ENCODE results near the gene ANKH.
"Not testable (repeated sequence)": the region's sequence is repeated elsewhere in the genome, so short reads cannot be mapped to it uniquely, and the experiment has no call there.

The ANKH gene

DNA sequence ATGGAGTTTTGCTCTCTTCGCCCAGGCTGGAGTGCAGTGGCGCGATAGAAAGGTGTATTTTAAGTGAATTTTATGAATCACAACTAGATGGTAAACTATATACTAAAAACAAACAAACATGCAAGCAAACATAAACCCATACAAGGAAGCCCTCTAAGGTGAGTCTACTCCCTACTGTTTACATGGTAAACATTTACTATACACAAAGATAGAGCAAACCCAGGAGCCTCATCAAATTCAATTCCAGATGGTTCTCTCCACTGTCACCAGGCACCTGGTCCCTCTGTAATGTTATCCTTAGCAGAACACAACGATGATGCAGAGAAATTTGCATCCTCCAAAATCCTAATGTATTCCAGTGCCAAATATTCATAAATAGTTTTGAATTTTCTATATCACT is 17.9 kb downstream of the ANKH start:
- DNase-seq, result no peak

DNA sequence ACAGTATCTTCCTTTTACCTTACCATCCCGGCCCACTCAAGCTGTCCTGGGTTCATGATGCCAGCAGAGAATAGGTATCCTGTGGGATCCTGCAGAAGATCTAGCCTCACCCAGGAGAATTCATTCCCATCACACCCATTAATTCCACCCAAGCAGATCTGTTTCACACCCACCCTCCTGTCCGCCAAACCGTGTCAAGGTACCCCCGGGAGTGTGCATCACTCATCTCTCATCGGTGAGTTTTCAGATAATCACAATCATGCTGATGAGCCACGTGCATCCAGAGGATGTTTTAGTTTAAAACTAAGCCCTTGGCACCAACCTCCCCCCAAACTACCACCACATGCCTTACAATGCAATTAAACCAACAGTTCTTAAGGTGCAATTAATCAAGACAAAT is 18.8 kb downstream of the ANKH start:
- DNase-seq, result no peak

DNA sequence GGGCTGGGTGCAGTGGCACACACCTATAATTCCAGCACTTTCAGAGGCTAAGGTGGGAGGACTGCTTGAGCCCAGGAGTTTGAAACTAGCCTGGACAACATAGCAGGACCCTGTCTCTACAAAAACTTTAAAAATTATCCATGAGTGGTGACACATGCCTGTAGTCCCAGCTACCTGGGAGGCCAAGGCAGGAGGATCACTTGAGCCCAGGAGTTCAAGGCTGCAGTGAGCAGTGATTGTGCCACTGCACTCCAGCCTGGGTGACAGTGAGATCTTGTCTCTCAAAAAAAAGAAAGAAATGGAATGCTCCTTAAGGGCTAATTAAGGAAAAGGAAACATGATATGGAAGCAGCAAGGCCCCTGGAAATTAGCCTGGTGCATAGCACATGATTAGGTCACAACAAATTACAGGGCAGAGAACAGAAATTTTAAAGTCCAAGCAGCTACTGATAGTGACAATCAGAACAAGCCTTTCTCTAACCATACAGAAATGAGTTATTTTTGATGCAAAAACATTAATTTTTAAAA is 19.5 kb downstream of the ANKH start:
- DNase-seq, result no peak

DNA sequence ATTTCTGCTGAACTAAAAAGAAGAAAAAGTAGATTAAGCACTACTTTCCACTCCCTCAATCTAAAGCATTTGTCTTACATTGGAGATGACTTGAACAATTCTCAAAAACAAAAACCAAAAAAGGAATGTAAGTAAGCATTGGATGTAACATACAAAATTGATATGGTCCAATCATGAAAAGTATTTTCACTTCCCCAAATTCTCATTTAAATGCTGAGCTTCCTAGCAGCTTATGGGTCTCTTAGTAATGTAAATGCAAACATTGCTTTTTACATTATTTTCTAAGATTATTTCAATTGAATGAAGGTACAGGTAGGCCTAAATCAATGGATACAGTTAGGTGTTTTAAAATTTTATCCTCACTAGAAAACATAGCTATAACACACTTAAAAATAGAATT is 20.0 kb downstream of the ANKH start:
- DNase-seq, result no peak

DNA sequence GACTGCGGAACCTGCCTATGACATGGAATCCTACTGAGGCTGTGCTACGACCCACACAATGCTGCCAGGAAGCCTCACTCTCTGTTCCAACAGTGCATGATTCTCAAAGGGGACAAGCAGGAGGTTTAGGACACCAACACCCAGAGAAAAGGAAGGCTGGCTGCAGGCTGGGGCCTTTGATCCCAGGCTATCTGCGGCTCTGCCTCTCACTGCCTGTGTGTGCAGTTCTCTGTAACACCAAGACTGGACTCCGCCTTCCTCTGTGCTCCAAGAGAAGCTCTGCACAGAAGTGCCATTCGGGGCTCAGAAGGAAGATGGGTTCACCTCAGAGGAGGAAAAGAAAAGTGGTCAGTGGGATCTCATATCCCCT is 20.5 kb downstream of the ANKH start:
- DNase-seq, result no peak

DNA sequence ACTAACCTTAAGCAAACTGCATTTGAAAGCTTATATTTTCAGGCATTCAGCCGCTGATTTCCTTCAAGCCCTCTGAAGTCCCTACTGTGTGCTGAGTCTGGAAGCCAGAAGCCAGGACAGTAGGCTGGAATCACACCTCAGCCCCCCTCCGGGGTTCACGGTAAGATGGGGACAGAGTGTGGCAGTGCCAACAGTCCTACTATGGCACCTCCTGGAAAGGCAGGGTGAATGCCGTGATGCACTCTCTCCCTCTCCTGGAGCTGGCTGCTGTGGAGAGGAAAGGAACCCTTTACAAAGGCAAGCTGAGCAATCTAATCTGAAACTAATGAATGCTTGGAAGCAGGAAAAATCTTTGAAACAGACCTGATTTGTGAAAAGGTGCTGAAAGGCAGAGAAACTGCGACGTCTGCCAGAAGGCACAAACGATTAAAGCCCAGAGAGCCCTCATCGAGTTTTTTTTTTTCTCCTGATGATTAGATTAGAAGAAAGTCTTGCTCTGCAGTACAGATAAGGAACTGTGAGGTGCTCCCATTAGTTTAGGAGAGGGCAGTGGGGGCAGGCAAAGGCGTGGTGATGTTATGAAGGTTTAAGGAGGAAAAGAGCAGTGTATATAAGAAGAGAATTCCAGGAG is 21.0 kb downstream of the ANKH start:
- no peak for DNase-seq

DNA sequence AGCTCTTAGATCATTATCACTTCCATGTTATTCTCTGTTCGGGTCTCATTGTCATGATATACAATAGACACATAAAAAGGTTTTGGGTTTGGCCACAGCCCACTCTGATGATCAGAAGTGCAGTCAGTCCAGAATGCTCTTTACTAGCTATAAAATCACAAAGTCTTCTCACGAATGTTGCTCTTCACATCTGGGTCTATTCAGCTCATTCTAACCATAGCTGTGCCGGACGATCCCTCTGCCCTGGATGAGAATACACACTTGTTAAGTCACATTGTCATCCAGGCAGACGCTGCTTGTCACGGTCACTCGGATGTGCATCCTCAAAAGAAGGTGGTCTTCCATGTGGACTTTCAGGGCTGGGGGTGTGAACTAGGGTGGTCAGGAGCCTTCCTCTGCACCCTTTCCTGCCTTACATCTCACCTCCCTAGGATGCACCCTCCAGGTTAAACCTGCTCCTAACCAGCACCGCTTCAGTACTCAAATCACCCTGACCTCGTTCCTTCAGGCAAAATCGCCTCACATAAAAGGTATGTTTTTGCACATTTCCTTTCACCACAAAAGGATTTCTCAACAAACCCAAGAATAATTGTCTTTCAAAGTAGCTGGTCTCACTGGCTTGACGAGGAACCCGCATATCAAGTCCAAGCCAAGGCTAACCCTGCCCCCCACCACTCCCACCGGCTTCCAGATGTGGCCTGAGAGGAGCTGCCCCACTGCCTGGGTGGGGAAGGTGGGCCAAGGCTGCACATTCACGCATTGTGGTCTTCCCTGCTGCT is 21.9 kb downstream of the ANKH start:
- DNase-seq, result no peak

DNA sequence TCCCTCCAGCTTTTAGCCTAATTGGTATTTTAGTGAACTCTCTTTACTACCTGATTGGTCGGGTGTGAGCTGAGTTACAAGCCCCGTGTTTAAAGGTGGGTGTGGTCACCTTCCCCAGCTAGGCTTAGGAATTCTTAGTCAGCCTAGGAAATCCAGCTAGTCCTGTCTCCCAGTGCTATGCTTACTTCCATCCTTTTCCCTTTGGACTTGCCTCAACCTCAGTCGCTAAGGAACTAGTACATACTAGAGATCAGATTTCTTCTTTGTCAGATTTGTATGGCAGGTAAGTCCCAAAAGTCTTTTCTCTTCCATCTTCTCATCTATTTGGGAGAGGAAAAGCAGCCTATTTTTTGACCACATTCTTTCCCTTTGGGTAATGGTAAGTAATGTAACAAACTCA is 22.6 kb downstream of the ANKH start:
- not testable (repeated sequence) for DNase-seq

DNA sequence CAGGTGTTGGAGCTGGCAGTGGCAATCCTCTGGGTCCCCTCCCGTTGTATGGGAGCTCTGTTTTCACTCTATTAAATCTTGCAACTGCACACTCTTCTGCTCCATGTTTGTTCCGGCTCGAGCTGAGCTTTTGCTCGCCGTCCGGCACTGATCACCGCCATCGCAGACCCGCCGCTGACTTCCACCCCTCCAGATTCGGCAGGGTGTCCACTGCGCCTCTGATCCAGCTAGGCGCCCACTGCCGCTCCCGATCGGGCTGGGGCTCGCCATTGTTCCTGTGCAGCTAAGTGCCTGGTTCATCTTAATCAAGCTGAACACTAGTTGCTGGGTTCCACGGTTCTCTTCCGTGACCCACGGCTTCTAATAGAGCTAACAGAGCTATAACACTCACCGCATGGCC is 23.2 kb downstream of the ANKH start:
- DNase-seq, result no peak

DNA sequence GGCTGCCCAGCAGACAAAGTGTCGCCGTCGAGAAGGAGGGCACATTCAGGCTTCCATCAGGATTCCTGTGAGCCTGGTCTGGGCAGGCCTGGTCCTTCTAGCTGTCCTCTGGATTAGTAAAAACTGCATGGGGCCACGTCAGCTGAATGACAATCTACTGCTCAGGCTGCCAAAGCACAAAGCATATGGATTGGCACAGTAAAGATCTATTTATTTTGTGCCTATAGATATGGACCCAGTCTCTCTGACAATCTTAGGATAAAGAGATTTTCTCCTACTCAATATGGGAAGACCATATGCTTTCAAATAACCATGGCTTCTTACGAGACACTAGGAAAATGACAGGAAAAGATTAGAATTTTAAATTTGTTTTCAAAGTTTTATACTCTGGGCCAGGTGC is 24.1 kb downstream of the ANKH start:
- DNase-seq, result no peak

DNA sequence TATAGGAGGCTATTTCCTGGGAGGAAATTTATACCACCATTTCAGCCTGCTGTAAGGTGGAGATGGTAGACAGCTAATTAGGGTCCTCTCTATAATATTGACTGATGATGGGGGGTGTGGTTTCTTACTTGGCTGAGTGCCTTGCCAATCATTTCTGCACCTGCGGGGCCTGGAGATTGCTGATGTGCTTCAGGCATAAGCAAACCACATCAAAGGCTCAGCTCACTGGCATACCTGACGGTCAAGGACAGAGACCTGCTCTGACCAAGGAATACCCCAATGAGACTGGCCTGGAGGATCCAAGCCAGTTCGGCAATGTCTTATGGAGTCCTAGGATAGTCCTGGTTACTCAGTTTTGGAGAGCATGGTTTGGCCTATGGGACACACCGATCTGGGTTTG is 29.5 kb downstream of the ANKH start:
- DNase-seq, result no peak

DNA sequence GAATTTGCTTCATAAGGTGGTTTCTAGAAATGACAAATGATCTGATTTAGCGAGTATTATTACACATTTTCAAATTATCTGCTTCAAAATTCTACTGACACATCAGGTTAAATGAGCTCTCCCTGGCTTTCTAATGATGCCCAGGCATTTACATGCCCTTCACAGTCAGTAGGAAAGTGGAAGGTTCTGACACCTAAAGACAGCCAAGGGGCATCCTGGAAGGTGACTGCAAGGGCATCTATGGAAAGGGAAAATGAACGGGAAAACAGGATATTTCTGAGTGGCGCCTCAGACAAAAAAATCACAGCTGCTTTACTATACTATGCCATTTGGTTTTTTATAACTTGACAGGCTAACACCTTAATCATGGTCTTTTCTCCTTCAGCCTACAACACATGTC is 31.0 kb downstream of the ANKH start:
- DNase-seq, result no peak

DNA sequence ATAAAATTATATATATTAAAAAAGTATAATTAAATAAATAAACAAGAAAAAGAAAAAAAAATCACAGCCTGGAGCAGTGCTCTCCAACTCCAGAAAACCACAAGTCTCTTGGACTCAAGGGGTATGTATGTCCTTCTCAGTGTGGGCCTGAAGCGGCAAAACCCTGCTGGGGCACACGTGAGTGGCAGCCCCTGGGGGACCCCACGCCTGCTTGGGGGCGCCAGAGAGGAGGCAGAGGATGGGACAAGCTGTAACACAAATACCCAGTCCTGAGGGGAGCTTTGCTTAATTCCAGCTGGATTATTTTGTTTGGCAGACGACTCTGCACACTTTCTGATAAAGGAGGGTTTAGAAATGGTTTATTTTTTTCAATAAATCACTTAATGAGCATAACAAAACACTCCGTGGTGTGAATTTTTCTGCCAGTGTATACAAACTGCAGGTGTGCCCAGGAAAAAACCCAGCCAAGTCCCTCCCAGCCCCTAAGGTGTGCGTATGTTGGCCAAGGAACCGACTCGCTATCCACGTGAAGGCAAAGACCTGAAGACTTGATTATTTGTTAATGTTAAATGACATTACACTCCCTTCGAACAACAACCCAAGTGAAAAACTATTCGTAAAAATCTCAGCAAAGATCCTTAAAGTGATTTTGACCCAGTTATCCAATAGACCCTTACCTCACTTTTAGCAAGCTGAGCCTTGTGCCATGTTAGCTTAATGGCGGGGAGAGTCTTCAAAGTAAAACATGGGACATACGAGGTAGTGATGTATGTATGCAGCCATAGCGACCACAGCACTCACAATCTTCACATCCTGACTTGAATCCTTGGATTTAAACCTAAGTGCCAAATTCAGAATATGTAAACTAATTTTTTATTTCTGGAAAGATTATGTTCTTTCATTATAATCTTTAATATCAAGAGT is 32.9 kb downstream of the ANKH start:
- DNase-seq, result no peak

DNA sequence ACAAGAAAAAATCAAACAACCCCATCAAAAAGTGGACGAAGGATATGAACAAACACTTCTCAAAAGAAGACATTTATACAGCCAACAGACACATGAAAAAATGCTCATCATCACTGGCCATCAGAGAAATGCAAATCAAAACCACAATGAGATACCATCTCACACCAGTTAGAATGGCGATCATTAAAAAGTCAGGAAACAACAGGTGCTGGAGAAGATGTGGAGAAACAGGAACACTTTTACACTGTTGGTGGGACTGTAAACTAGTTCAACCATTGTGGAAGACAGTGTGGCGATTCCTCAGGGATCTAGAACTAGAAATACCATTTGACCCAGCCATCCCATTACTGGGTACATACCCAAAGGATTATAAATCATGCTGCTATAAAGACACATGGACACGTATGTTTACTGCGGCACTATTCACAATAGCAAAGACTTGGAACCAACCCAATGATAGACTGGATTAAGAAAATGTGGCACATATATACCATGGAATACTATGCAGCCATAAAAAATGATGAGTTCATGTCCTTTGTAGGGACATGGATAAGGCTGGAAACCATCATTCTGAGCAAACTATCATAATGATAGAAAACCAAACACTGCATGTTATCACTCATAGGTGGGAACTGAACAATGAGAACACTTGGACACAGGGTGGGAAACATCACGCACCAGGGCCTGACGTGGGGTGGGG is 34.0 kb downstream of the ANKH start:
- DNase-seq, result not testable (repeated sequence)

DNA sequence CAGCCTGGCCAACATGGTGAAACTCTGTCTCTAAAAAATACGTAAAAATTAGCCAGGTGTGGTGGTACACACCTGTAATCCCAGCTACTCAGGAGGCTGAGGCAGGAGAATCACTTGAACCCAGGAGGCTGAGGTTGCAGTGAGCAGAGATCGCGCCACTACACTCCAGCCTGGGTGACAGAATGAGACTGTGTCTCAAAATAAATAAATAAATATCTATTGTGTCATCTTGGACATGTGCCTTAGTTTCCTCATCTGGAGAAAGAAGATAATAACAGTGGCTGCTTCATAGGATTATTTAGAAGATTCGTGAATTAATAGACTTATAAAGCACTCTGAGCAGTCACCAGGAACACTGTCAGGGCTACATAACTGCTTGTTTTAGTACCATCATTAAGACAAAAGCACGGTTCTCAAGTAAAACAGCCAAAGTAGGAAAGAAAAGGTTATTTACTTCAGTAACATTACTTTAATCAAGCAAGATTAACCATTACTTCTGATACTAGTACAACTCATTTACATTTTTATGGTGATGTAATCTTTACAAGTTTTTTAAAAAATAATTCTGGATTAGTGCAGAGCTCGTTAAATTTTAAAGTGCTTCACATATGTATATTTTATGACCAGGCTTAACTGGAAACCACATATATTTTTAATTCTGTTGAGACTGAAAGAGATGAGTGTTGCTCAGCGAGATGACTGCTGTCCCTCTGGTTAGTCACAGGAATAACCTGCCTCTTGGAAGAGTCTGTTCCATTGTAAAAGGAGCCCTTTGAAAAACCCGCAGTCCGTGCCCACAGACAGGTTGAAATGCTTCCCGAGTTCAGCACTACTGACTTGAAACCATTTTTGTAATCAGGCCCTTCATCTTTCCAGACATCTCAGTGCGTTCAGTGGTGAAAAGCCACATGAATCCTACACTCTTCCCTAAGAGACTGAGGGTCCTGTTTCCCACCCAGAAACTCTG is 36.7 kb downstream of the ANKH start:
- DNase-seq, result no peak

DNA sequence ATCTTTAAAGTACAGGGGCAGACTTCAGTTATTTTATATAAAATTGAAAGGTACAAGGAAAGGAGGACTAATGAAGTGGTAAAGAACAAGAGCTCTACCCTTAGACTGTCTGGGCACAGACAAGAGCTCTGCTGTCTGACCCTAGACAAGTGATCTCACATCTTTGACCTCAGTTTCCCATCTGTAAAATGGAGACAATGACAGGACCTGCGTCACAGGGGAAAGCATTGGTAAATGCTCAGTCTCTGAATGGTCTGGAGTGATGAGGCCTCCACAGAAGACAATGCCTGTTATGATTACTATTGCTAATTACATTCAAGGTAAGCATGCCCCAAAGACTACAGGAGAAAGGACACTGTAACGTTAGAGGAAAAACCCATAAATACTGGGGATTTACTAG is 37.5 kb downstream of the ANKH start:
- no peak for DNase-seq

DNA sequence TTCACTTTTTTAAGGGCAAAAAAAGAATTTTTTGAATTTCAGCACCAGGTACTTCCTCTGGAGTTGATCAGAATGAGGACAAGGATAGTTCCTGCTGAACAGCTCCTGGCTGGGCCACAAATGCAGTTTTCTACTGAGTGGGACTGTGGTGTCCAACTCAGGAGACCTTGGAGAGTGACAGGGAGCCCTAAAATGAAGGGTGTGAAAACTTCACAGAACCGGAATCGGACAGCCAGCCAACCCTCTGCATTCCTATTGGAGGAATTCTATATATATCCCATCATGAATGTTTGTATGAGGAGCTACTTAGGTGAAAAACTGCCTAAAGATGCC is 40.6 kb downstream of the ANKH start:
- DNase-seq, result no peak

DNA sequence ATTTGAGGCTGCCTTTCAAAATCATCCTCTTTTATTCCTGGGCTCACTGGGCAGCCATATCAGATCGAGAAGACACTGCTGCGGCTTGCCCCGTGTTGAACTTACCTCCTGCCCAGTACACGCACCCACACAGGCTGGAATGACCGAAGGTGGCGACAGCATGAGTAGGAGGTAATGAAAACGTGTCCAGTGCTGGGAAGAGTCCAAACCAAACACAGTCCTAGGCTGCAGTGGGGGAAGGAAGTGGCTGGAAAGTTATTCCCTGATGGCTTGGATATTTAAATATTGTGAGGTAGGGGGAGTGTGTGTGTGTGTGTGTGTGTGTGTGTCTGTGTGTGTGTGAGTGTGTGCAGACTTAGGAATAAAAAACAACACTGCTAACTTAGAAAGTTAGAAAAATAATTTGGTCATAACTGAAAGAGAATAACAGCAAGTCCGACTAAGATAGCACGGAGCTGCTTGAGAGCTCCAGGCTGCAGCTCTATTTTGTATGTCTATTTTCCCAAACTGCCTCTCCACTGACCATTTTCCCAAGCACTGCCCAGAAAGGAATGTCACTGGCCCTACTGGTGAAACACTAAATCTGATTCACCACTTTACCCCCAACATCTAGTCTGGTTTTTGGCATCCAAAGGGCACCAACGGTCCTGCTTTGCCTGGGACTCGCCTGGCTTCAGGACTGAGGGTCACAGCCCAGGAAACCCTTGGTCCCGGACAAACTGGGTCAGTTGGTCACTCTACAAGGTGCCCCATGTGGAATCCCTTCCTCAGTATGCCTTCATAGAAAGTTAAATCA is 41.2 kb downstream of the ANKH start:
- no peak for DNase-seq

DNA sequence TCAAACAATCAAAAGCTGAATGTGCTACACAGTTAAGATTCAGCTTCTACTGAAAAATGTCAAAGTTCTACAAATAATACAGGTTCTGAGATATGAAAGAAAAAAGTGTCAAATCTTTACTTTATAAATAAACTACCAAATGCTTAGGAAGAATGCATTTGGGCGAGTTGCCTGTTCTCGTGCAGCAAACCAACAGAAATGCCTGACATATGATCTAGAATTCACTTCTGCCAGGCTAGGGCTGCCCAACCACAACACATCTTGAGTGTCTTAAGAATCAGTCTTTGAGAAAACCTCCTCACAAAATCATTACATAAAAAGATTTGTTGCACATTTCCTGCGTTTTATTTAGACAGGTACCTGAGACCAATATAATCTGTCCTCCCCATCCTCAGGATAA is 42.2 kb downstream of the ANKH start:
- no peak for DNase-seq

DNA sequence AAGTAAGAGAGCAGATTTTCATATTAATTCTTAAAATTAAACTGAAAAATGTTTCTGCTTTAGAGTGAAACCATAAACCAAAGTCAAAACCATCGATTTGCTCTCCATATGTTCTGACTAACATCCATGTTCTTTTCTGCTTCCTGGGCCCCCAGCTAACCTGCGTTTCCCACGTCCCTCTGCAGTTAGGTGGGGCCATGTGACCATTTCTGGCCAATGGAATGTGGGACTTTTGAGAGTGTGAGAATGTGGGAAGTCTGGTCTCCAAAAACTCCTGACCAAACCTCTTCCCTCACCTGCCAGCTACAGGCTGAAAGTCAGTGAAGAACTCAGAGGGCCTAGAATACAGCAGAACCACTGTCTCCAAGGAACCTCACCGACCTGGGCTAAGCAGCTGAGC is 44.9 kb downstream of the ANKH start:
- no peak for DNase-seq

DNA sequence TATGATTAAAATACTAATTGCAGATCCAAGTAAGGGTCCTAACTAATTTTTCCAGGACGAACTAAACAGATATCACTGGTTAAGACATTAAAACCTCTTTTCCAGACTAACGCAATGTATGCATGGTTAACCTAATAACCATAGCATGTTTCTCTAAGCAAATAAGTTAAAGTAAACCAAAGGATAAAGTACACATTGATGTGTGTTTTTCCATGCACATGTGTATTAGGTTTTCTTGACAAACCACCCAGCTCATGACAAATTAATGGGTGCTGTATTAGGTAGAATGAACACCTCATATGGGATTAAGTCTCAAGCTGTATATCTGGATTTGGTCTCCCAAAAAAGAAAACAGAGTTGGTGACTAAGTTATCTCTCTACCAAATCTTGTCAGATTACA is 45.6 kb downstream of the ANKH start:
- DNase-seq, result no peak

Measured in DMS153 (cell line).